ENCODE measurements around the gene TBATA.
"Not testable (repeated sequence)": the region's sequence is repeated elsewhere in the genome, so short reads cannot be mapped to it uniquely, and the experiment has no call there.

Gene TBATA

GRCh38 chr10:70777063-70777875 lies 7.9 kb downstream of the TBATA start:
- DNase-seq = no peak

- DNase-seq = no peak
Measured at GRCh38 chr10:70776455-70777005, 8.6 kb downstream of the TBATA start.

- no peak for DNase-seq
Measured at GRCh38 chr10:70775679-70776454, 9.3 kb downstream of the TBATA start.

GRCh38 chr10:70774810-70775678 lies 10.1 kb downstream of the TBATA start:
- DNase-seq = no peak

GRCh38 chr10:70773965-70774809 lies 11.0 kb downstream of the TBATA start:
- no peak for DNase-seq

GRCh38 chr10:70773461-70773860 lies 11.7 kb downstream of the TBATA start:
- no peak for DNase-seq

GRCh38 chr10:70772627-70773026 lies 12.6 kb downstream of the TBATA start:
- no peak for DNase-seq

GRCh38 chr10:70771311-70772194 lies 13.6 kb downstream of the TBATA start:
- no peak for DNase-seq

- not testable (repeated sequence) for DNase-seq
Measured at GRCh38 chr10:70770516-70770915, 14.7 kb downstream of the TBATA start.

- DNase-seq = no peak
Measured at GRCh38 chr10:70770001-70770400, 15.2 kb downstream of the TBATA start.

GRCh38 chr10:70769121-70769520 lies 16.1 kb downstream of the TBATA start:
- DNase-seq = no peak

GRCh38 chr10:70768026-70768685 lies 17.0 kb downstream of the TBATA start:
- not testable (repeated sequence) for DNase-seq

- no peak for DNase-seq
Measured at GRCh38 chr10:70765794-70766594, 19.2 kb downstream of the TBATA start.

- DNase-seq = no peak
Measured at GRCh38 chr10:70763567-70763966, 21.6 kb downstream of the TBATA start.

- DNase-seq = no peak
Measured at GRCh38 chr10:70762441-70763175, 22.6 kb downstream of the TBATA start.

GRCh38 chr10:70761727-70762350 lies 23.3 kb downstream of the TBATA start:
- DNase-seq = no peak

- no peak for DNase-seq
Measured at GRCh38 chr10:70761031-70761601, 24.1 kb downstream of the TBATA start.
